Liver (tissue), 9 donors: ENCODE data around the gene GAPDH. TPM values are rescaled to one million over a fixed set of nuclear protein-coding genes. Genes with fewer than 3 reads are reported as not detected.
A peak's percentile ranks its signal among the peaks of the same experiment; 100 is the strongest.

Experiments
- DNase-seq: peaks from one replicate; pipeline ENCODE4 v3.0.0-alpha.2; 2017; ENCODE audit warnings: low spot score
- H3K27ac ChIP-seq, 2 donors: one replicate each; pipeline ENCODE4 v1.7.0; 2013; ENCODE audit warnings: inconsistent platforms in 2 of 2, low read length in 2 of 2, control low read depth in 1 of 2, low read depth in 1 of 2, mild to moderate bottlenecking in 1 of 2
- H3K27me3 ChIP-seq, 4 donors: one replicate each; pipeline versions ENCODE4 v1.6.1 to v1.7.0; 2013; ENCODE audit warnings: low read length in 3 of 4, inconsistent platforms in 1 of 4, mild to moderate bottlenecking in 1 of 4, moderate library complexity in 1 of 4; ENCODE audit not compliant: control insufficient read depth in 4 of 4, insufficient read depth in 4 of 4
- H3K36me3 ChIP-seq, 4 donors: one replicate each; pipeline versions ENCODE4 v1.6.1 to v1.7.0; 2013; ENCODE audit warnings: low read length in 3 of 4, mild to moderate bottlenecking in 3 of 4, low read depth in 1 of 4, moderate library complexity in 1 of 4; ENCODE audit not compliant: control insufficient read depth in 4 of 4, insufficient read depth in 3 of 4
- H3K4me1 ChIP-seq, 4 donors: one replicate each; pipeline versions ENCODE4 v1.6.1 to v1.7.0; 2013; ENCODE audit warnings: low read length in 3 of 4, mild to moderate bottlenecking in 3 of 4, moderate library complexity in 1 of 4; ENCODE audit not compliant: control insufficient read depth in 4 of 4, insufficient read depth in 4 of 4
- H3K4me3 ChIP-seq, 3 donors: one replicate each; pipeline versions ENCODE4 v1.6.1 to v1.7.0; 2013; ENCODE audit warnings: low read length in 3 of 3, control low read depth in 1 of 3, low read depth in 1 of 3, mild to moderate bottlenecking in 1 of 3
- H3K9ac ChIP-seq, 2 donors: one replicate each; pipeline ENCODE4 v1.7.0; 2013; ENCODE audit warnings: low read length in 2 of 2, mild to moderate bottlenecking in 2 of 2, moderate library complexity in 2 of 2, control low read depth in 1 of 2, low read depth in 1 of 2
- H3K9me3 ChIP-seq, 4 donors: one replicate each; pipeline versions ENCODE4 v1.6.1 to v1.7.0; 2013; ENCODE audit warnings: low read length in 3 of 4; ENCODE audit not compliant: control insufficient read depth in 4 of 4
- EGR1 ChIP-seq, 2 donors: IDR thresholded peaks; 2 replicates each; pipeline ENCODE4 v1.6.1; 2016 to 2018; ENCODE audit warnings: antibody characterized with exemption in 2 of 2, low read depth in 2 of 2
- FOXA2 ChIP-seq: IDR thresholded peaks from 2 replicates; pipeline ENCODE4 v1.6.1; 2016; ENCODE audit warnings: antibody characterized with exemption
- GABPA ChIP-seq, 2 donors: IDR thresholded peaks in 1 of 2; conservative IDR thresholded peaks in 1 of 2; 2 replicates each; pipeline ENCODE4 v1.6.1; 2016; ENCODE audit warnings: antibody characterized with exemption in 2 of 2, mild to moderate bottlenecking in 1 of 2, moderate library complexity in 1 of 2
- HNF4A ChIP-seq, 2 donors: conservative IDR thresholded peaks; 2 replicates each; pipeline ENCODE4 v1.6.1; 2016; ENCODE audit warnings: antibody characterized with exemption in 2 of 2, mild to moderate bottlenecking in 2 of 2
- HNF4G ChIP-seq: IDR thresholded peaks from 2 replicates; pipeline ENCODE4 v1.6.1; 2016; ENCODE audit warnings: antibody characterized with exemption
- JUND ChIP-seq, 2 donors: IDR thresholded peaks; 2 replicates each; pipeline ENCODE4 v1.6.1; 2016; ENCODE audit warnings: antibody characterized with exemption in 2 of 2
- NR2F2 ChIP-seq: IDR thresholded peaks from 2 replicates; pipeline ENCODE4 v1.6.1; 2016; ENCODE audit warnings: antibody characterized with exemption
- RXRA ChIP-seq, 2 donors: IDR thresholded peaks; 2 replicates each; pipeline ENCODE4 v1.6.1; 2017 to 2018; ENCODE audit warnings: antibody characterized with exemption in 2 of 2, mild to moderate bottlenecking in 1 of 2
- SP1 ChIP-seq: IDR thresholded peaks from 2 replicates; pipeline ENCODE4 v1.6.1; 2018; ENCODE audit warnings: antibody characterized with exemption, mild to moderate bottlenecking
- TAF1 ChIP-seq: conservative IDR thresholded peaks from 2 replicates; pipeline ENCODE4 v1.6.1; 2016; ENCODE audit warnings: antibody characterized with exemption, mild to moderate bottlenecking
- YY1 ChIP-seq: IDR thresholded peaks from 2 replicates; pipeline ENCODE4 v1.6.1; 2016; ENCODE audit warnings: antibody characterized with exemption, mild to moderate bottlenecking
- WGBS: extraction: QIAGEN DNeasy Blood & Tissue Kit; methylation state at CpG from one replicate; pipeline ENCODE4 v1.1.7; 2013; 5-methylcytosine and 5-hydroxymethylcytosine counted together
- polyA plus RNA-seq, 2 donors: library from polyadenylated mRNA; stranded (reverse) in 1 of 2; unstranded in 1 of 2; fragments of 200-250 nt in 1 of 2; fragments of >200 nt in 1 of 2; fragmentation: Nextera tagmentation in 1 of 2; extraction: Ambion mirVana in 1 of 2; gene quantifications; one replicate each; pipeline versions ENCODE4 v1.2.1 to v1.2.3, GENCODE V29; 2013 to 2015
- total RNA-seq, 2 donors: library from RNA; depleted of rRNA; stranded (reverse); fragments of >200 nt; gene quantifications; one replicate each; pipeline ENCODE4 v1.2.3, GENCODE V29; 2014
- TF ChIP-seq, protein P1 (sequence below): IDR thresholded peaks from 2 replicates; pipeline ENCODE4 v1.6.1; 2016; ENCODE audit warnings: antibody characterized with exemption
- TF ChIP-seq, protein P2 (sequence below): IDR thresholded peaks from 2 replicates; pipeline ENCODE4 v1.6.1; 2016; ENCODE audit warnings: antibody characterized with exemption, mild to moderate bottlenecking
- TF ChIP-seq, protein P3 (sequence below): IDR thresholded peaks from 2 replicates; pipeline ENCODE4 v1.6.1; 2016; ENCODE audit warnings: antibody characterized with exemption
- TF ChIP-seq, protein P4 (sequence below): fragments of 150-350 bp; IDR thresholded peaks from 2 replicates; pipeline ENCODE4 v1.5.1; 2017; ENCODE audit warnings: improper control_type of control experiment, low read depth, low read length; ENCODE audit not compliant: missing input control
- TF ChIP-seq, protein P5 (sequence below): IDR thresholded peaks from 2 replicates; pipeline ENCODE4 v1.6.1; 2016; ENCODE audit warnings: antibody characterized with exemption
- donor health status: healthy.
- donor health status: healthy.
- donor health status: healthy.
- donor health status: healthy.
- donor health status: healthy.

The GAPDH gene
- total and polyA plus RNA-seq, 4 donors = 1,234 to 2,082 (median 1,344) TPM

DNA sequence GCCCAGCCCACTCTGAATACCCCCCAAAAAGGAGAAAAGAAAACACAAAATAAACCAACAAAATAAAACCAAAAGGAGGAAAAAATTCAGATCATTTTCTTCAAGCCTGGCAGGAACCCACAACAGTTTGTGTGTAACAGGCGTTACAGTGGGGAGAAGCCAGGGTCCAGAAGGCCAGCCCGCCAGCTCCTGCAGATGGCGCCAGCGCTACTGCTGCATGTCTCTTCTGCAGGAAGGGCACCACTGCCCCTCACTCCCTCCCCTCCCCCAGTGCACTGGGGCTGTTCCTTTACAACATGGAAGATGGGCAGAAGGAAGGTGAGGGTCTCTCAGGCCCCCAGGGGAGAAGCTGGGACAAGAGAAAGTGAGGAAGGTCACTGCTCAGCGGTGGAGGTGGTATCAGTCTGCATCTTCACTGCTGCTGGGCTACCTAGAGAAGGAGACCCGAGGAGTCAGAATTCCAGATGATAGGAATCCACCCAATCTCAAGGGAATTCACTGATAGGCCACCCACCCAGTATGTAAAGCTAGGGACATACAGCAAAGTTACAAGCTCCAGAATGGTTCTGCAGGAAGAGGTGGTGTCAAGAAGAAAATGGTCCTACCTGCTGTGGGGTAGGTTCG is 36.1 kb downstream of the GAPDH start:
- Histone ChIP-seq H3K9ac (no peak overlapping the region), H3K27me3 (no peaks in the 10 kb centered on the region), H3K27ac (no peak overlapping the region), H3K36me3 (peaks cover 21 to 54% (median 45%) of the 10 kb centered on the region in 4 donors), H3K9me3 (no peaks in the 10 kb centered on the region), H3K4me3 (no peak overlapping the region), H3K4me1 (peaks cover 0 to 10% (median 5%) of the 10 kb centered on the region in 4 donors)
- TF ChIP-seq FOXA2 = no peak
- TF ChIP-seq, protein P1, sequence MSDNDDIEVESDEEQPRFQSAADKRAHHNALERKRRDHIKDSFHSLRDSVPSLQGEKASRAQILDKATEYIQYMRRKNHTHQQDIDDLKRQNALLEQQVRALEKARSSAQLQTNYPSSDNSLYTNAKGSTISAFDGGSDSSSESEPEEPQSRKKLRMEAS = no peak
- no peak for TF ChIP-seq EGR1 (IDR thresholded peaks at IDR 0.05; ENCODE audit: low read depth in 2 of 2)
- TF ChIP-seq, protein P2, sequence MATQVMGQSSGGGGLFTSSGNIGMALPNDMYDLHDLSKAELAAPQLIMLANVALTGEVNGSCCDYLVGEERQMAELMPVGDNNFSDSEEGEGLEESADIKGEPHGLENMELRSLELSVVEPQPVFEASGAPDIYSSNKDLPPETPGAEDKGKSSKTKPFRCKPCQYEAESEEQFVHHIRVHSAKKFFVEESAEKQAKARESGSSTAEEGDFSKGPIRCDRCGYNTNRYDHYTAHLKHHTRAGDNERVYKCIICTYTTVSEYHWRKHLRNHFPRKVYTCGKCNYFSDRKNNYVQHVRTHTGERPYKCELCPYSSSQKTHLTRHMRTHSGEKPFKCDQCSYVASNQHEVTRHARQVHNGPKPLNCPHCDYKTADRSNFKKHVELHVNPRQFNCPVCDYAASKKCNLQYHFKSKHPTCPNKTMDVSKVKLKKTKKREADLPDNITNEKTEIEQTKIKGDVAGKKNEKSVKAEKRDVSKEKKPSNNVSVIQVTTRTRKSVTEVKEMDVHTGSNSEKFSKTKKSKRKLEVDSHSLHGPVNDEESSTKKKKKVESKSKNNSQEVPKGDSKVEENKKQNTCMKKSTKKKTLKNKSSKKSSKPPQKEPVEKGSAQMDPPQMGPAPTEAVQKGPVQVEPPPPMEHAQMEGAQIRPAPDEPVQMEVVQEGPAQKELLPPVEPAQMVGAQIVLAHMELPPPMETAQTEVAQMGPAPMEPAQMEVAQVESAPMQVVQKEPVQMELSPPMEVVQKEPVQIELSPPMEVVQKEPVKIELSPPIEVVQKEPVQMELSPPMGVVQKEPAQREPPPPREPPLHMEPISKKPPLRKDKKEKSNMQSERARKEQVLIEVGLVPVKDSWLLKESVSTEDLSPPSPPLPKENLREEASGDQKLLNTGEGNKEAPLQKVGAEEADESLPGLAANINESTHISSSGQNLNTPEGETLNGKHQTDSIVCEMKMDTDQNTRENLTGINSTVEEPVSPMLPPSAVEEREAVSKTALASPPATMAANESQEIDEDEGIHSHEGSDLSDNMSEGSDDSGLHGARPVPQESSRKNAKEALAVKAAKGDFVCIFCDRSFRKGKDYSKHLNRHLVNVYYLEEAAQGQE = no peak
- peak; percentile 44 for TF ChIP-seq SP1
- TF ChIP-seq, protein P3, sequence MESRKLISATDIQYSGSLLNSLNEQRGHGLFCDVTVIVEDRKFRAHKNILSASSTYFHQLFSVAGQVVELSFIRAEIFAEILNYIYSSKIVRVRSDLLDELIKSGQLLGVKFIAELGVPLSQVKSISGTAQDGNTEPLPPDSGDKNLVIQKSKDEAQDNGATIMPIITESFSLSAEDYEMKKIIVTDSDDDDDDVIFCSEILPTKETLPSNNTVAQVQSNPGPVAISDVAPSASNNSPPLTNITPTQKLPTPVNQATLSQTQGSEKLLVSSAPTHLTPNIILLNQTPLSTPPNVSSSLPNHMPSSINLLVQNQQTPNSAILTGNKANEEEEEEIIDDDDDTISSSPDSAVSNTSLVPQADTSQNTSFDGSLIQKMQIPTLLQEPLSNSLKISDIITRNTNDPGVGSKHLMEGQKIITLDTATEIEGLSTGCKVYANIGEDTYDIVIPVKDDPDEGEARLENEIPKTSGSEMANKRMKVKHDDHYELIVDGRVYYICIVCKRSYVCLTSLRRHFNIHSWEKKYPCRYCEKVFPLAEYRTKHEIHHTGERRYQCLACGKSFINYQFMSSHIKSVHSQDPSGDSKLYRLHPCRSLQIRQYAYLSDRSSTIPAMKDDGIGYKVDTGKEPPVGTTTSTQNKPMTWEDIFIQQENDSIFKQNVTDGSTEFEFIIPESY = peak; percentile 27
- peak; percentile 74 to 86 for TF ChIP-seq HNF4A (conservative IDR thresholded peaks at IDR 0.05)
- no peak for TF ChIP-seq TAF1
- peak; percentile 12 for TF ChIP-seq HNF4G
- peak; percentile 61 for DNase-seq
- WGBS = 64% methylated on average over 7 of the region's 7 CpGs

DNA sequence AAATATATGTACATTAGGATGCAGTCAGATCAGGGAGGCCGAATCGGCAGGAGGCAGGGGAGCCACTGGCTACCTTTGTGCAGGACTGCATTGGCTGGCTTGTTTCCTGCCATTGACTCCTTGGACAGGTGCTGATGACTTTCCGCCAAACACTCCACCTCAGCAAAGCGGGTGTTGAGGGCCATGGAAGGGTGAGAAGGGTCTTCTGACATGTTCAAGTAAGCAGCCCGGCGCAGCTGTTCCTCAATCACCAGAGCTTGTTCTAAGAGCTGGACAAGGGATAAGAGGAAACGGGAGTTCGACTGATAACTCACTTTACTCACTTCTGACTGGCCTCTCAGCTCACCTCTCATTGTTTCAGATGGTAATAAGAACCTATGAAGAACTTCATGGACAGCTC is 38.7 kb downstream of the GAPDH start:
- 94% methylated on average over 8 of the region's 8 CpGs for WGBS
- no peaks in the 10 kb centered on the region for H3K4me1 ChIP-seq

More for the DNA sequence above, 38.7 kb downstream of the GAPDH start:
- Histone ChIP-seq H3K36me3 (peaks cover 26 to 69% (median 62%) of the 10 kb centered on the region in 4 donors), H3K27me3 (no peaks in the 10 kb centered on the region), H3K9me3 (no peaks in the 10 kb centered on the region), H3K4me3 (no peak overlapping the region), H3K27ac (no peak overlapping the region), H3K9ac (no peak overlapping the region)
- no peak for DNase-seq
- TF ChIP-seq TAF1 (no peak), HNF4G (no peak), FOXA2 (no peak), HNF4A (conservative IDR thresholded peaks at IDR 0.05) (no peak), YY1 (no peak), JUND (IDR thresholded peaks at IDR 0.05) (no peak), RXRA (IDR thresholded peaks at IDR 0.05) (no peak), GABPA (IDR thresholded peaks at IDR 0.05 in 1 of 2, conservative IDR thresholded peaks at IDR 0.05 in 1 of 2) (no peak), NR2F2 (no peak)
- TF ChIP-seq, protein P4, sequence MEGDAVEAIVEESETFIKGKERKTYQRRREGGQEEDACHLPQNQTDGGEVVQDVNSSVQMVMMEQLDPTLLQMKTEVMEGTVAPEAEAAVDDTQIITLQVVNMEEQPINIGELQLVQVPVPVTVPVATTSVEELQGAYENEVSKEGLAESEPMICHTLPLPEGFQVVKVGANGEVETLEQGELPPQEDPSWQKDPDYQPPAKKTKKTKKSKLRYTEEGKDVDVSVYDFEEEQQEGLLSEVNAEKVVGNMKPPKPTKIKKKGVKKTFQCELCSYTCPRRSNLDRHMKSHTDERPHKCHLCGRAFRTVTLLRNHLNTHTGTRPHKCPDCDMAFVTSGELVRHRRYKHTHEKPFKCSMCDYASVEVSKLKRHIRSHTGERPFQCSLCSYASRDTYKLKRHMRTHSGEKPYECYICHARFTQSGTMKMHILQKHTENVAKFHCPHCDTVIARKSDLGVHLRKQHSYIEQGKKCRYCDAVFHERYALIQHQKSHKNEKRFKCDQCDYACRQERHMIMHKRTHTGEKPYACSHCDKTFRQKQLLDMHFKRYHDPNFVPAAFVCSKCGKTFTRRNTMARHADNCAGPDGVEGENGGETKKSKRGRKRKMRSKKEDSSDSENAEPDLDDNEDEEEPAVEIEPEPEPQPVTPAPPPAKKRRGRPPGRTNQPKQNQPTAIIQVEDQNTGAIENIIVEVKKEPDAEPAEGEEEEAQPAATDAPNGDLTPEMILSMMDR = no peak
- TF ChIP-seq, protein P1 = no peak
- TF ChIP-seq, protein P2 = no peak
- TF ChIP-seq, protein P3 = no peak
- TF ChIP-seq, protein P5, sequence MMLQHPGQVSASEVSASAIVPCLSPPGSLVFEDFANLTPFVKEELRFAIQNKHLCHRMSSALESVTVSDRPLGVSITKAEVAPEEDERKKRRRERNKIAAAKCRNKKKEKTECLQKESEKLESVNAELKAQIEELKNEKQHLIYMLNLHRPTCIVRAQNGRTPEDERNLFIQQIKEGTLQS = no peak
